ENCODE data around the gene C16orf92.

DNA sequence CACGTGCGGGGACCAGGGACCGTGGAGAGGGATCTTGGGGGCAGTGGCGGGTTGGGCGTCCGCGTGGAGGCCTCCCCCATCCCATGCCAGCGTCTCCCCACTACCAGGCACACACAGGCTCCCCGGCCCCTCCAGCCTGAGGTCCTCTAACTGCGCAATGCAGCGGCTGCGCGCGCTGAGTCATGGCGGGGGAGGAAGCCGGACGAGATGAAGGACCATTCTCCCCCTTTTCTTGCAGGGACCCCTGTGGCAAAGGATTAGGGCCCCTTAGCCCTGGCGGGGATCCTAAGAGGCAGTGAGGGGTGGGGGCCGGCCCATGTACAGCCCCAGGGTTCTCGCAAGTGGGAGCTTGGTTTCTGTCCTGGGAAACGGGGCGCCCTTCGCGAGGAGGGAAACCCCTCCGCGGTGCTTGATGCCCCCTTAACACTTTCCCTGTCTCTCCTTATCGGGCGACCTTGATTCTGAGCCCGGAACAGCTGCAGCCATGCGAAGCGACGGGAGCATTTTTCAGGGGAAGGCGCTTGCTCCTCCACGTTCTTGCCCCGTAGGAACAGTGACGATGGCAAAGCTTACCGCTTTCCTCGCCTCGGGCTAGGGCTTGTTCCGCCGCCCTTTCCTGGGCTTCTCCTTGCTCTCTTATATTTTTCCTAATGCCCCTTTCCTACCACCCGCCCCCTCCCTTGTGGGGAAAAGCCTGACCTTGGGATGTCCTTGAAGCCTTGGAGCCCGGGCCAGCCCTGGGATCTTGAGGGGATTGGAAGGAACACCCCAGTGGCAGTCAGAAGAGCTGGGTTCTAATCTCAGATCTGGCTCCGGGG, 43.2 kb downstream of the C16orf92 start:
- no peak for TF ChIP-seq PATZ1 (CRISPR knock-in tag; IDR thresholded peaks at IDR 0.05; ENCODE audit: borderline replicate concordance)
- TF ChIP-seq OSR1 (CRISPR knock-in tag; IDR thresholded peaks at IDR 0.05), result no peak
